Measurements from ENCODE around the gene CDK12.

- no peak for TF ChIP-seq CTCF (conservative IDR thresholded peaks at IDR 0.05 in 1 of 2, IDR thresholded peaks at IDR 0.05 in 1 of 2; ENCODE audit: low read depth in 1 of 2, low read length in 2 of 2)
- TF ChIP-seq EZH2 (IDR thresholded peaks at IDR 0.05; ENCODE audit: low read length, missing control alignments), result no peak
Observed at GRCh38 chr17:39549747-39550573, 88.7 kb downstream of the CDK12 start.

Data from fibroblast of lung (primary cell).